HepG2 (cell line): Measurements from ENCODE around the gene UNC5CL. TPM values are rescaled to one million over a fixed set of nuclear protein-coding genes. Genes with fewer than 3 reads are reported as not detected.

Experiments
- CENPT ChIP-seq: sonication (generic); formaldehyde crosslinking; IDR thresholded peaks from 2 replicates; pipeline ENCODE4 v1.8.0; 2022; ENCODE audit warnings: low read depth, mild to moderate bottlenecking, moderate library complexity, missing genetic modification reagents
- CENPX ChIP-seq: sonication (generic); formaldehyde crosslinking; IDR thresholded peaks from 2 replicates; pipeline ENCODE4 v1.9.0; 2021; ENCODE audit warnings: mild to moderate bottlenecking, missing genetic modification reagents, moderate library complexity
- CHD2 ChIP-seq: IDR thresholded peaks from 2 replicates; pipeline ENCODE4 v1.6.1; 2011; ENCODE audit warnings: low read depth, low read length, improper control_type of control experiment
- DRAP1 ChIP-seq: IDR thresholded peaks from 2 replicates; pipeline ENCODE4 v1.6.1; 2016; ENCODE audit warnings: missing genetic modification reagents, missing compliant biosample characterization
- HES4 ChIP-seq: sonication (generic); formaldehyde crosslinking; IDR thresholded peaks from 2 replicates; pipeline ENCODE4 v1.9.0; 2021; ENCODE audit warnings: mild to moderate bottlenecking, missing genetic modification reagents, borderline replicate concordance
- MIER3 ChIP-seq: IDR thresholded peaks from 2 replicates; pipeline ENCODE4 v1.6.1; 2016; ENCODE audit warnings: missing compliant biosample characterization, borderline replicate concordance
- NFE2 ChIP-seq: sonication (generic); formaldehyde crosslinking; IDR thresholded peaks from 2 replicates; pipeline ENCODE4 v1.4.0; 2020; ENCODE audit warnings: missing genetic modification reagents
- PRPF4 ChIP-seq: fragments of 200-400 bp; formaldehyde crosslinking; IDR thresholded peaks from 2 replicates; pipeline ENCODE4 v1.6.1; 2016; ENCODE audit warnings: low read length, low read depth; ENCODE audit not compliant: poor library complexity, severe bottlenecking
- RBM22 ChIP-seq: fragments of 200-400 bp; formaldehyde crosslinking; optimal IDR thresholded peaks from 2 replicates; pipeline ENCODE3; 2017; ENCODE audit warnings: mild to moderate bottlenecking, low read length, moderate library complexity
- REPIN1 ChIP-seq: sonication (generic); formaldehyde crosslinking; IDR thresholded peaks from 2 replicates; pipeline ENCODE4 v1.8.0; 2022; ENCODE audit warnings: missing genetic modification reagents, low read depth, mild to moderate bottlenecking, borderline replicate concordance
- RNF219 ChIP-seq: sonication (generic); formaldehyde crosslinking; IDR thresholded peaks from 2 replicates; pipeline ENCODE4 v1.5.0; 2020; ENCODE audit warnings: mild to moderate bottlenecking, missing genetic modification reagents
- ZNF142 ChIP-seq: sonication (generic); formaldehyde crosslinking; IDR thresholded peaks from 2 replicates; pipeline ENCODE4 v1.4.0; 2020; ENCODE audit warnings: missing genetic modification reagents
- ZNF280D ChIP-seq: sonication (generic); formaldehyde crosslinking; IDR thresholded peaks from 2 replicates; pipeline ENCODE4 v1.5.1; 2020; ENCODE audit warnings: mild to moderate bottlenecking, missing genetic modification reagents
- ZNF331 ChIP-seq: sonication (generic); formaldehyde crosslinking; IDR thresholded peaks from 2 replicates; pipeline ENCODE4 v1.4.0; 2020; ENCODE audit warnings: missing genetic modification reagents
- ZNF614 ChIP-seq: IDR thresholded peaks from 2 replicates; pipeline ENCODE4 v1.6.1; 2018; ENCODE audit warnings: missing biosample characterization, missing genetic modification reagents, inconsistent platforms, borderline replicate concordance
- polyA plus RNA-seq, 8 experiments: library from polyadenylated mRNA; depleted of rRNA in 3 of 8; stranded (reverse) in 7 of 8; unstranded in 1 of 8; fragments of >200 nt; fragmentation: Illumina TruSeq in 4 of 8; extraction: Trizol in 4 of 8; gene quantifications; 2 replicates each; pipeline versions ENCODE4 v1.2.1 to v1.2.3, GENCODE V29; 2011 to 2016; ENCODE audit warnings: low read depth in 4 of 8, missing spikeins in 1 of 8, mixed read lengths in 1 of 8; ENCODE audit not compliant: insufficient read depth in 1 of 8
- total RNA-seq, 5 experiments: library from RNA; depleted of rRNA; stranded (reverse); fragments of >200 nt; fragmentation: Illumina TruSeq; extraction: Trizol; gene quantifications; 2 replicates each; pipeline ENCODE4 v1.2.3, GENCODE V29; 2016; ENCODE audit warnings: low read depth in 1 of 5

The UNC5CL gene
- total and polyA plus RNA-seq, 2 of the 13 experiments (the other 11 are each of a cell fraction or from before 2014, with no cell fraction given), result 2.4 to 2.5 TPM

- no peak for TF ChIP-seq RNF219
- no peak for TF ChIP-seq RBM22
- TF ChIP-seq MIER3 (CRISPR knock-in tag), result 0 out of 2 replicates have a peak, but pooled peaks have one; percentile 44
- no peak for TF ChIP-seq CENPT
- no peak; the same call in 1 of the 2 replicates for TF ChIP-seq ZNF614
- TF ChIP-seq ZNF142 (CRISPR knock-in tag), result no peak
- TF ChIP-seq NFE2 (CRISPR knock-in tag), result no peak
- TF ChIP-seq ZNF331 (CRISPR knock-in tag), result peak; percentile 49; the same call in 1 of the 2 replicates
- TF ChIP-seq HES4 (CRISPR knock-in tag), result no peak
- TF ChIP-seq REPIN1 (CRISPR knock-in tag), result no peak
- TF ChIP-seq CENPX (CRISPR knock-in tag), result no peak
- peak; percentile 77 for TF ChIP-seq DRAP1 (CRISPR knock-in tag)
- TF ChIP-seq CHD2, result no peak
- TF ChIP-seq PRPF4, result no peak
- peak; percentile 4; the same call in 1 of the 2 replicates for TF ChIP-seq ZNF280D (CRISPR knock-in tag)
Measured at GRCh38 chr6:41071501-41071922, 32.5 kb upstream of the UNC5CL start (continued).
